ENCODE data around the gene CUL4A. TPM values are rescaled to one million over a fixed set of nuclear protein-coding genes. Genes with fewer than 3 reads are reported as not detected.

CUL4A gene
- total RNA-seq, 1 donor from 2014 or later, result 63.0 TPM

DNA sequence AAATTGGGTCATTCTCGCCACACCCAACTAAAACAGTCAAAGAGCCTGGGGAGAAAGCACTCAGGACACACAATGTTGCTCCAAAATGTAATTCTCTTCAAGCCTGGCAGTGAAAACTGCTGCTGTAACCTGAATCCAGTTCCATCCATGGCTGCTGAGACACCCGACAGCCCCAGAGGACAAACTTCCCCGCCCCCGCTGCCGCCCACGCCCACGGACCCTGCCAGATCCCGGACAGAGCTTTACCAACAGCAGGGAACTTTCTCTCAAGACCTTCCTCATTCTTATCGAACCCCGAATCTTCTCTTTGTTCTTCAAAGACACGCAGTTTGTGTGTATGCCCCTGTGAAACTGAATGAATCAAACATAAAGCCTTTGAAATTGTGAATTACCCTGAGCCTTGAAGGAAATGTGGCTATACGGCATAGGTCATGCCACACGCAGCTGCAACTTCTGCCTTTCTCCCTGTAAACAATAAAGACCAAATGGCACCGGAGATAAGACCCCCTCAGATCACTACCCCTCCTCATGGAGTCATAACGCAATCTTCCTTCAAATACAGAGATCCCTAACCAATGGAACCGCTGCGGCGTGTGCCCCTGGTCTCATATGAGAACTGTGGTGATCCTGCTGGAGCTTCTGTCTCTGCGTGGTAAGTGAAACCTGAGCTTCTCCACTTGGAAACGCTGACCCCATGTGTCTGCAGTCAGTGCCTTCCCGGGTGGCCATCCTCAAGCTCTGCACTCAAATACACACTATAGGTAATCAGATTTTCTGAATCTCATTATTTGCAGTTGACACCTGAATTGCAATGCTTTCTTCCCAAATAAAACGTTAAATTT, 82.8 kb downstream of the CUL4A start:
- no peaks in the 10 kb centered on the region for H3K9me3 Mint-ChIP-seq
- DNase-seq (ENCODE audit: low read depth, low spot score), result peak; percentile 23
- peak overlapping the region; percentile 71 for H3K4me3 Mint-ChIP-seq
- H3K4me1 Mint-ChIP-seq, result peaks cover 21% of the 10 kb centered on the region
- H3K27me3 Mint-ChIP-seq (ENCODE audit: low read depth), result peaks cover 75% of the 10 kb centered on the region
- TF ChIP-seq CTCF (conservative IDR thresholded peaks at IDR 0.05), result no peak
- peak overlapping the region; percentile 80 for H3K27ac Mint-ChIP-seq (ENCODE audit: unreplicated experiment)
- peaks cover 2% of the 10 kb centered on the region for H3K36me3 Mint-ChIP-seq (ENCODE audit: low read depth)

DNA sequence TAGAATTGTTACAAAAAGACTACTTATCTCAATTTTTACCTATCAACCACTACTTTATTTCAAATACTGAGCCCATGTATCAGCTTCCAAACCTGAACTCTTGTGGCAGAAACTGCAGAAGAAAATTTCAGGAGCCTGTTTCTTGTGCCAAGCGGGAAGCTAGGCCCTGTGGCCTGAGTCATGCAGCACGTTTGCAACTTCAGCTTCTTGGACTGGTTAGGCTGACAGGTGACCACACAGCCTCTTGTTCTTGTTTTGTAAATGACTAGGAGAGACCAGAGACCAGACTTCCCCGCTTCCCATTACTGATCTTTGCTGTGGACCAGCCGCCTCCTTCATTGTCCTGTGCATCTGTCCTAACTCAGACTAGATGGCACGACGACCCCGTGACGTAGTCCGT, 84.3 kb downstream of the CUL4A start:
- H3K27me3 Mint-ChIP-seq (ENCODE audit: low read depth), result peaks cover 65% of the 10 kb centered on the region

DNA sequence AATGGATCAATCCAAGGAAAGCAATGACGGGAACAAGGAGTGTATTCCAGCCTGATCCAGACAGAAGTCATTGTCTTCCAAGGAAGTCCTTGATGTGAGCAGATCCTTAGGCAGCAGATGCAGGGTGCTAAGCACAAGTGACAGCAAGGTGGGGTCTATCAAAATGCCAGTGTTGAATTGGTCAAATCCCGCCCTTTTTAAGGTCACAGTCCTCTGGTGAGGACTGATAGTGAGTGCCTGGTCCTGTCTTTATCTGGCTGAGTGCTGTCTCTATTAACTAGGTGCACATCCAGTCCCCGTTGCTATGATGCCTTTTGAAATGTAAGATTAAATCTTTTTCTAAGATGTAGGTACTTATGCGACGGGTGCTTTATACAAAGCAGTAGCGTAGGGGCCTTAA, 86.4 kb downstream of the CUL4A start:
- Mint-ChIP-seq H3K4me1 (peaks cover 34% of the 10 kb centered on the region), H3K27me3 (ENCODE audit: low read depth) (peaks cover 44% of the 10 kb centered on the region), H3K36me3 (ENCODE audit: low read depth) (peaks cover 4% of the 10 kb centered on the region), H3K27ac (ENCODE audit: unreplicated experiment) (no peak overlapping the region), H3K4me3 (peak overlapping the region; percentile 94), H3K9me3 (no peaks in the 10 kb centered on the region)
- no peak for DNase-seq (ENCODE audit: low read depth, low spot score)
- TF ChIP-seq CTCF (conservative IDR thresholded peaks at IDR 0.05), result no peak

More for the DNA sequence above, 84.3 kb downstream of the CUL4A start:
- TF ChIP-seq CTCF (conservative IDR thresholded peaks at IDR 0.05), result no peak
- no peak for DNase-seq (ENCODE audit: low read depth, low spot score)
- H3K36me3 Mint-ChIP-seq (ENCODE audit: low read depth), result peaks cover 4% of the 10 kb centered on the region
- no peaks in the 10 kb centered on the region for H3K9me3 Mint-ChIP-seq
- peak overlapping the region; percentile 4 for H3K4me3 Mint-ChIP-seq
- H3K27ac Mint-ChIP-seq (ENCODE audit: unreplicated experiment), result no peak overlapping the region
- H3K4me1 Mint-ChIP-seq, result peaks cover 33% of the 10 kb centered on the region

DNA sequence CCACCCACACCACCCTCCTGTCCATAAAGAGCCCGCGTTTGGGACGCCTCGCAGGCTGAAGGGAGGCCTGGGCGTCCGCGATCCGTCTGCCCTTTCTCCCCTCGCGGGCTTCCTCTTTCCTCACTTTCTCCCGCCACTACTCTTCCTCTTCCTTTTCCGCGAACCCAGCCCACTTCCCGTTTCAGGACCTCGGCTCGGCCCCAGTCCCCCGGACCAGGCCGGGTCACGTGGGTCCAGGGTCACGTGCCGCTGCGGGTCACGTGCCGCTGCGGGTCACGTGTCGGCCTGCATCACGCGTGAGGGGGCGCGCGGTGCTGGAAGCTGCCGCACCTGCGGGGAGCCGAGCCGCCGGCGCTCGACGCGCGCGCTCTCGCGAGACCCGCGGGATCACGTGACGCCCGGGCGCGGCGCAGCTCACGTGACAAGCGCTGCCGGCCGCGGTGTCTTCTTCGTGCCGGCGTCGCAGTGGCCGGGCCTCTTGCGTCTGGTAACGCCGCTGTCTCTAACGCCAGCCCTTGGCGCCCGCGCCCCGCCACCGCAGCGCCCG, 87.5 kb downstream of the CUL4A start, which contains the start of gene LAMP1:
TSS of gene LAMP1 (plus strand) at position 417 of the 547 bp plus-strand sequence. CDS start 196 bp downstream, outside the sequence.
- Mint-ChIP-seq H3K36me3 (ENCODE audit: low read depth) (peaks cover 4% of the 10 kb centered on the region), H3K4me3 (peak within 1 kb of the TSS; percentile 95), H3K27ac (ENCODE audit: unreplicated experiment) (peak within 1 kb of the TSS; percentile 100), H3K9me3 (no peaks in the 10 kb centered on the region), H3K4me1 (peaks cover 28% of the 10 kb centered on the region), H3K27me3 (ENCODE audit: low read depth) (peaks cover 35% of the 10 kb centered on the region)
- no peak for TF ChIP-seq CTCF (conservative IDR thresholded peaks at IDR 0.05)
- DNase-seq (ENCODE audit: low read depth, low spot score), result peak; percentile 100

GRCh38 chr13:113297370-113298042, 88.1 kb downstream of the CUL4A start:
- no peak for DNase-seq (ENCODE audit: low read depth, low spot score)
- no peaks in the 10 kb centered on the region for H3K9me3 Mint-ChIP-seq

More at GRCh38 chr13:113297370-113298042, 88.1 kb downstream of the CUL4A start:
- TF ChIP-seq CTCF (conservative IDR thresholded peaks at IDR 0.05), result no peak
- peaks cover 22% of the 10 kb centered on the region for H3K4me1 Mint-ChIP-seq
- peaks cover 28% of the 10 kb centered on the region for H3K27me3 Mint-ChIP-seq (ENCODE audit: low read depth)
- H3K27ac Mint-ChIP-seq (ENCODE audit: unreplicated experiment), result peak overlapping the region; percentile 94
- H3K36me3 Mint-ChIP-seq (ENCODE audit: low read depth), result peaks cover 4% of the 10 kb centered on the region
- H3K4me3 Mint-ChIP-seq, result peak overlapping the region; percentile 95
